Measurements from ENCODE around the gene SPIRE2.

SPIRE2 gene

GRCh38 chr16:89915303-89916232, 87.3 kb downstream of the SPIRE2 start:
- DNase-seq = no peak

GRCh38 chr16:89917773-89918452, 89.6 kb downstream of the SPIRE2 start:
- peak; percentile 90 for DNase-seq

- DNase-seq = no peak
These were observed 90.4 kb downstream of the SPIRE2 start, which contains the start of gene MC1R for GRCh38 chr16:89918453-89919347. TSS of gene MC1R (plus strand) at chr16:89918862. CDS start at chr16:89919259, 397 bp downstream.

- no peak for DNase-seq
These were observed 91.5 kb downstream of the SPIRE2 start for GRCh38 chr16:89919535-89920406.

- no peak for DNase-seq
These were observed 92.4 kb downstream of the SPIRE2 start for GRCh38 chr16:89920723-89921122.

All from SHP77 treated with DMSO at 0.1 percent for 48 hours (cell line).